ENCODE data around the gene FTO. TPM values are rescaled to one million over a fixed set of nuclear protein-coding genes. Genes with fewer than 3 reads are reported as not detected.

The FTO gene
- total and polyA plus RNA-seq, 2 of the 13 experiments (the other 11 are each of a cell fraction or from before 2014, with no cell fraction given), result 41.6 to 55.8 TPM

GRCh38 chr16:54160939-54161897, 457.3 kb downstream of the FTO start (continued):
- TF ChIP-seq AFF4 (CRISPR knock-in tag; IDR thresholded peaks at IDR 0.05) (no peak), ZBTB25 (CRISPR knock-in tag; IDR thresholded peaks at IDR 0.05) (no peak), MEF2D (CRISPR knock-in tag; IDR thresholded peaks at IDR 0.05) (no peak), WIZ (CRISPR knock-in tag; IDR thresholded peaks at IDR 0.05) (no peak), HOXA3 (CRISPR knock-in tag; IDR thresholded peaks at IDR 0.05) (peak; percentile 36), TP53 (CRISPR knock-in tag; conservative IDR thresholded peaks at IDR 0.05) (no peak), ETV6 (CRISPR knock-in tag; conservative IDR thresholded peaks at IDR 0.05) (no peak), PRDM4 (CRISPR knock-in tag; IDR thresholded peaks at IDR 0.05; ENCODE audit: borderline replicate concordance) (no peak), SAP130 (CRISPR knock-in tag; IDR thresholded peaks at IDR 0.05; ENCODE audit: low read depth) (peak; percentile 62; the same call in 1 of the 2 replicates), CTCF (CRISPR knock-in tag; IDR thresholded peaks at IDR 0.05) (no peak), ZNF367 (CRISPR knock-in tag; IDR thresholded peaks at IDR 0.05; ENCODE audit: borderline replicate concordance) (no peak), DDIT3 (CRISPR knock-in tag; IDR thresholded peaks at IDR 0.05) (no peak), ZNF101 (CRISPR knock-in tag; IDR thresholded peaks at IDR 0.05; ENCODE audit: borderline replicate concordance, low read depth) (no peak), ZNF576 (CRISPR knock-in tag; IDR thresholded peaks at IDR 0.05) (no peak), HBP1 (CRISPR knock-in tag; IDR thresholded peaks at IDR 0.05; ENCODE audit: low read depth) (no peak), GABPA (IDR thresholded peaks at IDR 0.05; ENCODE audit: low read depth, low read length) (no peak), GABPA (CRISPR knock-in tag; IDR thresholded peaks at IDR 0.05; ENCODE audit: low read depth) (no peak; the same call in 1 of the 2 replicates)
